GM12875 (cell line): ENCODE results near the gene AKT1.

Experiments
- H3K4me3 ChIP-seq: one replicate; pipeline ENCODE4 v1.5.1; 2011; ENCODE audit warnings: low read depth, low read length, control low read depth
- CTCF ChIP-seq: IDR thresholded peaks from 2 replicates; pipeline ENCODE4 v1.5.1; 2011; ENCODE audit warnings: low read depth, mild to moderate bottlenecking, control low read depth, inconsistent platforms, low read length, moderate library complexity, borderline replicate concordance; ENCODE audit not compliant: insufficient read depth

Gene AKT1

GRCh38 chr14:104782086-104782807, 13.3 kb downstream of the AKT1 start:
- no peak for TF ChIP-seq CTCF
- no peak overlapping the region for H3K4me3 ChIP-seq

- TF ChIP-seq CTCF = no peak
- H3K4me3 ChIP-seq = no peak overlapping the region
Measured at GRCh38 chr14:104781271-104782077, 14.1 kb downstream of the AKT1 start.

- H3K4me3 ChIP-seq = no peak overlapping the region
- TF ChIP-seq CTCF = no peak
Measured at GRCh38 chr14:104780513-104781030, 15.0 kb downstream of the AKT1 start.

GRCh38 chr14:104779776-104780512, 15.6 kb downstream of the AKT1 start:
- TF ChIP-seq CTCF = no peak
- no peak overlapping the region for H3K4me3 ChIP-seq

- H3K4me3 ChIP-seq = no peak overlapping the region
- TF ChIP-seq CTCF = no peak
Measured at GRCh38 chr14:104778694-104779331, 16.7 kb downstream of the AKT1 start.

GRCh38 chr14:104777808-104778249, 17.7 kb downstream of the AKT1 start:
- no peak overlapping the region for H3K4me3 ChIP-seq
- no peak for TF ChIP-seq CTCF
